K562 (cell line): ENCODE measurements around the gene TENM4. TPM values are rescaled to one million over a fixed set of nuclear protein-coding genes. Genes with fewer than 3 reads are reported as not detected.

ENCODE experiments used
- ATAC-seq: fragments of 200-7000 bp; cut with Tn5 transposase; 3 replicates; pipeline ENCODE4 v1.9.1; 2020; ENCODE audit warnings: moderate library complexity
- BruUV-seq: library from RNA; stranded (reverse); fragments of 400-500 nt; replicated peaks from 2 replicates; lab custom pipeline; 2021; lab: Mats Ljungman, UMichigan
- CTCF ChIA-PET: fragments of 300-600 bp; formaldehyde crosslinking; extraction: SDS; loops from one replicate; lab custom pipeline; 2021; ENCODE audit warnings: low intra/inter-chr PET ratio; lab: Yijun Ruan, JAX
- POLR2A ChIA-PET: fragments of 300-600, 350-650 bp; sonication (Branson Sonifier 250); formaldehyde crosslinking; extraction: SDS; loops from one replicate; lab custom pipeline; 2021; ENCODE audit warnings: antibody characterized with exemption, inconsistent platforms; lab: Yijun Ruan, JAX
- DNase-seq, 4 experiments: peaks; one replicate each; pipeline versions ENCODE4 v3.0.0 to v3.0.0-alpha.2; 2011 to 2018; ENCODE audit warnings: low spot score in 3 of 4, mixed read lengths in 3 of 4; ENCODE audit errors: extremely low read depth in 1 of 4
- FAIRE-seq: peaks from 2 replicates; lab custom pipeline; 2011; peaks lifted over from hg19 to GRCh38; lab: Jason Lieb, UNC
- H2AFZ ChIP-seq: 2 replicates; pipeline ENCODE4 v1.6.0; 2011; ENCODE audit warnings: low read depth, low read length, control low read depth, inconsistent platforms
- H3K27ac ChIP-seq: fragments of 200-600 bp; 3 replicates; pipeline ENCODE4 v1.8.0; 2011; ENCODE audit warnings: low read depth, mild to moderate bottlenecking, control low read depth, inconsistent platforms, low read length, moderate library complexity, mixed read lengths; ENCODE audit errors: extremely low read depth
- H3K27me3 ChIP-seq, 2 experiments: fragments of 300-600 bp in 1 of 2; 2 replicates in 1 of 2; 3 replicates in 1 of 2; pipeline versions ENCODE4 v1.6.0 to v1.8.0; 2011; ENCODE audit warnings: inconsistent platforms in 2 of 2, low read length in 2 of 2, mild to moderate bottlenecking in 1 of 2, mixed read lengths in 1 of 2, moderate library complexity in 1 of 2; ENCODE audit not compliant: control insufficient read depth in 2 of 2, insufficient read depth in 2 of 2
- H3K36me3 ChIP-seq: fragments of 300-600 bp; 3 replicates; pipeline ENCODE4 v1.8.0; 2011; ENCODE audit warnings: mild to moderate bottlenecking, low read length, inconsistent platforms; ENCODE audit not compliant: control insufficient read depth, insufficient read depth
- H3K4me1 ChIP-seq, 2 experiments: fragments of 200-600 bp in 1 of 2; replicated peaks in 1 of 2; 2 replicates in 1 of 2; 3 replicates in 1 of 2; pipeline versions ENCODE4 v1.5.1 to v1.8.0; 2011; ENCODE audit warnings: inconsistent platforms in 2 of 2, low read length in 2 of 2, mild to moderate bottlenecking in 1 of 2, mixed read lengths in 1 of 2, moderate library complexity in 1 of 2; ENCODE audit not compliant: control insufficient read depth in 2 of 2, insufficient read depth in 2 of 2
- H3K4me2 ChIP-seq: 2 replicates; pipeline ENCODE4 v1.6.1; 2011; ENCODE audit warnings: low read length, control low read depth, inconsistent platforms, mixed read lengths; ENCODE audit not compliant: insufficient read depth
- H3K4me3 ChIP-seq: fragments of 200-600 bp; sonication (generic), shearing (Covaris generic); 2 replicates; pipeline ENCODE4 v1.5.1; 2016; ENCODE audit warnings: control low read depth, inconsistent platforms
- H3K79me2 ChIP-seq: fragments of 200-600 bp; 3 replicates; pipeline ENCODE4 v1.8.0; 2011; ENCODE audit warnings: low read length, inconsistent platforms; ENCODE audit not compliant: control insufficient read depth, insufficient read depth
- H3K9ac ChIP-seq, 2 experiments: 2 replicates each; pipeline versions ENCODE4 v1.6.0 to v1.6.1; 2011; ENCODE audit warnings: low read depth in 2 of 2, low read length in 2 of 2, control low read depth in 1 of 2, inconsistent platforms in 1 of 2, mild to moderate bottlenecking in 1 of 2, mixed read lengths in 1 of 2; ENCODE audit not compliant: insufficient read depth in 1 of 2
- H3K9me1 ChIP-seq: one replicate; pipeline ENCODE4 v1.6.0; 2011; ENCODE audit warnings: inconsistent platforms, mild to moderate bottlenecking, low read length, moderate library complexity; ENCODE audit not compliant: control insufficient read depth, insufficient read depth
- H3K9me3 ChIP-seq: replicated peaks from 2 replicates; pipeline ENCODE4 v1.5.1; 2011; ENCODE audit warnings: low read depth, low read length, inconsistent platforms; ENCODE audit not compliant: control insufficient read depth, insufficient read depth
- H4K20me1 ChIP-seq: replicated peaks from 2 replicates; pipeline ENCODE4 v1.6.1; 2011; ENCODE audit warnings: low read length, inconsistent platforms, mixed read lengths; ENCODE audit not compliant: control insufficient read depth, insufficient read depth
- CBFA2T2 ChIP-seq: fragments of 450-650 bp; conservative IDR thresholded peaks from 2 replicates; pipeline ENCODE4 v1.6.1; 2017; ENCODE audit warnings: mild to moderate bottlenecking
- CCNT2 ChIP-seq: IDR thresholded peaks from 2 replicates; pipeline ENCODE4 v1.6.1; 2011; ENCODE audit warnings: borderline replicate concordance, low read depth, mild to moderate bottlenecking, moderate library complexity, mixed read lengths, low read length; ENCODE audit not compliant: insufficient read length; ENCODE audit errors: extremely low read depth
- CREM ChIP-seq: IDR thresholded peaks from 2 replicates; pipeline ENCODE4 v1.6.1; 2014; ENCODE audit warnings: antibody characterized with exemption, low read depth
- ETS1 ChIP-seq: conservative IDR thresholded peaks from 2 replicates; pipeline ENCODE4 v1.6.1; 2011; ENCODE audit warnings: low read depth, mild to moderate bottlenecking, low read length; ENCODE audit not compliant: control insufficient read depth
- GATAD2B ChIP-seq: fragments of 450-650 bp; IDR thresholded peaks from 2 replicates; pipeline ENCODE4 v1.6.1; 2017; ENCODE audit warnings: mild to moderate bottlenecking, borderline replicate concordance
- HMGN3 ChIP-seq: IDR thresholded peaks from 2 replicates; pipeline ENCODE4 v1.6.1; 2011; ENCODE audit warnings: borderline replicate concordance, low read depth, mild to moderate bottlenecking, mixed read lengths, low read length; ENCODE audit not compliant: insufficient read length; ENCODE audit errors: extremely low read depth
- HOXB6 ChIP-seq: fragments of 250-450 bp; sonication (Bioruptor Pico); IDR thresholded peaks from 2 replicates; pipeline ENCODE4 v1.5.1; 2022; ENCODE audit warnings: mild to moderate bottlenecking, borderline replicate concordance
- RBM22 ChIP-seq: fragments of 200-400 bp; formaldehyde crosslinking; IDR thresholded peaks from 2 replicates; pipeline ENCODE4 v1.6.1; 2018; ENCODE audit warnings: low read length, low read depth; ENCODE audit not compliant: poor library complexity, severe bottlenecking
- RFX7 ChIP-seq: fragments of 250-450 bp; sonication (Bioruptor Pico); IDR thresholded peaks from 2 replicates; pipeline ENCODE4 v1.5.1; 2021; ENCODE audit warnings: mild to moderate bottlenecking
- SPI1 ChIP-seq: IDR thresholded peaks from 2 replicates; pipeline ENCODE4 v1.6.1; 2011; ENCODE audit warnings: low read depth, low read length, control low read depth, borderline replicate concordance
- SRSF9 ChIP-seq: fragments of 200-400 bp; formaldehyde crosslinking; IDR thresholded peaks from 2 replicates; pipeline ENCODE4 v1.6.1; 2017; ENCODE audit warnings: low read depth, low read length, borderline replicate concordance
- TAF1 ChIP-seq: IDR thresholded peaks from 2 replicates; pipeline ENCODE4 v1.6.1; 2011; ENCODE audit warnings: mild to moderate bottlenecking, low read length, moderate library complexity; ENCODE audit not compliant: insufficient read depth, control insufficient read depth, severe bottlenecking; ENCODE audit errors: extremely low read depth
- TEAD1 ChIP-seq, 2 experiments: fragments of 450-650 bp in 1 of 2; sonication (generic) in 1 of 2; formaldehyde crosslinking; IDR thresholded peaks; 2 replicates each; pipeline versions ENCODE4 v1.4.0 to v1.8.0; 2020 to 2022; ENCODE audit warnings: mild to moderate bottlenecking in 2 of 2, missing genetic modification reagents in 1 of 2
- ZNF324 ChIP-seq: fragments of 250-450 bp; sonication (Bioruptor Pico); IDR thresholded peaks from 2 replicates; pipeline ENCODE4 v1.4.0; 2020; ENCODE audit warnings: mild to moderate bottlenecking
- WGBS: fragments of 100-300 bp; shearing (Covaris generic); methylation state at CpG from one replicate; pipeline ENCODE4 v1.1.6; 2016; ENCODE audit warnings: low coverage, mixed read lengths; ENCODE audit not compliant: insufficient coverage; ENCODE audit errors: missing lambda C conversion rate; 5-methylcytosine and 5-hydroxymethylcytosine counted together
- in situ Hi-C: fragments of 300-500 bp; cut with MboI; formaldehyde crosslinking; loops from 4 replicates; pipeline ENCODE4 v1.15.0; 2018; ENCODE audit warnings: inconsistent platforms, mixed read lengths
- intact Hi-C: fragments of 100-400 bp; cut with micrococcal nuclease; formaldehyde crosslinking; loops from 2 replicates; pipeline ENCODE4 v1.14.2; 2022
- polyA plus RNA-seq, 8 experiments: library from polyadenylated mRNA; depleted of rRNA in 4 of 8; stranded (reverse) in 5 of 8; unstranded in 3 of 8; fragments of >200 nt; fragmentation: Nextera tagmentation in 2 of 8; fragmentation: Illumina TruSeq in 1 of 8; extraction: Ambion mirVana in 2 of 8; extraction: Trizol in 1 of 8; gene quantifications; 2 replicates each; pipeline versions ENCODE4 v1.2.1 to v1.2.3, GENCODE V29; 2011 to 2014; ENCODE audit warnings: inconsistent platforms in 1 of 8, missing spikeins in 1 of 8
- total RNA-seq, 7 experiments: library from RNA; depleted of rRNA in 6 of 7; stranded (reverse); fragments of >200 nt in 6 of 7; fragmentation: Illumina TruSeq in 2 of 7; extraction: Trizol in 2 of 7; gene quantifications; 2 replicates each; pipeline versions ENCODE4 v1.2.1 to v1.2.3, GENCODE V29; 2011 to 2021; ENCODE audit warnings: low replicate concordance in 1 of 7
- TF ChIP-seq, protein P1 (sequence below): sonication (generic); formaldehyde crosslinking; IDR thresholded peaks from 2 replicates; pipeline ENCODE4 v1.8.1; 2023; ENCODE audit warnings: mild to moderate bottlenecking, missing genetic modification reagents

Gene TENM4
- total and polyA plus RNA-seq, 9 of the 15 experiments (the other 6 are each of a cell fraction or from before 2014, with no cell fraction given) = 0.16 TPM; not detected in 8

GRCh38 chr11:78967811-78968210 is 473.0 kb downstream of the TENM4 start:
- FAIRE-seq (no peak), ATAC-seq (no peak), DNase-seq (no peak)
- no peaks in the 10 kb centered on the region for H3K9me3 ChIP-seq
- ChIA-PET CTCF (no interaction called here), POLR2A (no interaction called here)
- no peak overlapping the region for H3K4me2 ChIP-seq
- no peaks in the 10 kb centered on the region for H3K36me3 ChIP-seq
- no peaks in the 10 kb centered on the region for H3K9me1 ChIP-seq
- no peak overlapping the region for H2AFZ ChIP-seq
- in situ Hi-C loops = no loop called here
- no peaks in the 10 kb centered on the region for H3K79me2 ChIP-seq
- no peak overlapping the region for H3K4me3 ChIP-seq
- no peaks in the 10 kb centered on the region for H3K27me3 ChIP-seq
- no peaks in the 10 kb centered on the region for H4K20me1 ChIP-seq
- H3K27ac ChIP-seq = no peak overlapping the region
- 0% methylated on average over 3 of the region's 3 CpGs for WGBS
- H3K4me1 ChIP-seq = no peaks in the 10 kb centered on the region
- no peak overlapping the region for H3K9ac ChIP-seq
- intact Hi-C loops = loop anchor here (10.0 kb wide), 1 partner anchor 173 kb away; no protein-coding TSS in a partner anchor
- no TSS peak for BruUV-seq
- TF ChIP-seq, protein P1, sequence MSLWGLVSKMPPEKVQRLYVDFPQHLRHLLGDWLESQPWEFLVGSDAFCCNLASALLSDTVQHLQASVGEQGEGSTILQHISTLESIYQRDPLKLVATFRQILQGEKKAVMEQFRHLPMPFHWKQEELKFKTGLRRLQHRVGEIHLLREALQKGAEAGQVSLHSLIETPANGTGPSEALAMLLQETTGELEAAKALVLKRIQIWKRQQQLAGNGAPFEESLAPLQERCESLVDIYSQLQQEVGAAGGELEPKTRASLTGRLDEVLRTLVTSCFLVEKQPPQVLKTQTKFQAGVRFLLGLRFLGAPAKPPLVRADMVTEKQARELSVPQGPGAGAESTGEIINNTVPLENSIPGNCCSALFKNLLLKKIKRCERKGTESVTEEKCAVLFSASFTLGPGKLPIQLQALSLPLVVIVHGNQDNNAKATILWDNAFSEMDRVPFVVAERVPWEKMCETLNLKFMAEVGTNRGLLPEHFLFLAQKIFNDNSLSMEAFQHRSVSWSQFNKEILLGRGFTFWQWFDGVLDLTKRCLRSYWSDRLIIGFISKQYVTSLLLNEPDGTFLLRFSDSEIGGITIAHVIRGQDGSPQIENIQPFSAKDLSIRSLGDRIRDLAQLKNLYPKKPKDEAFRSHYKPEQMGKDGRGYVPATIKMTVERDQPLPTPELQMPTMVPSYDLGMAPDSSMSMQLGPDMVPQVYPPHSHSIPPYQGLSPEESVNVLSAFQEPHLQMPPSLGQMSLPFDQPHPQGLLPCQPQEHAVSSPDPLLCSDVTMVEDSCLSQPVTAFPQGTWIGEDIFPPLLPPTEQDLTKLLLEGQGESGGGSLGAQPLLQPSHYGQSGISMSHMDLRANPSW = no peak
- no peak for TF ChIP-seq SRSF9
- no peak for TF ChIP-seq TAF1
- TF ChIP-seq CBFA2T2 = no peak
- no peak for TF ChIP-seq ETS1
- TF ChIP-seq RBM22 = no peak
- TF ChIP-seq ZNF324 (CRISPR knock-in tag) = no peak
- TF ChIP-seq CCNT2 = no peak
- no peak for TF ChIP-seq GATAD2B
- TF ChIP-seq CREM = no peak
- no peak for TF ChIP-seq RFX7 (CRISPR knock-in tag)
- TF ChIP-seq SPI1 = no peak
- TF ChIP-seq HOXB6 (CRISPR knock-in tag) = no peak
- no peak for TF ChIP-seq TEAD1 (CRISPR knock-in tag; IDR thresholded peaks at IDR 0.05)
- TF ChIP-seq HMGN3 = no peak
